ENCODE data around the gene CD2AP. TPM values are rescaled to one million over a fixed set of nuclear protein-coding genes. Genes with fewer than 3 reads are reported as not detected.

The CD2AP gene
- polyA plus RNA-seq, 1 experiment = 2.2 TPM

- no peak for DNase-seq (ENCODE audit: low read depth)
- CTCF ChIA-PET = no interaction called here
- Histone ChIP-seq H3K36me3 (ENCODE audit: control insufficient read depth, insufficient read depth, low read length) (no peaks in the 10 kb centered on the region), H3K4me3 (ENCODE audit: low read depth, low read length) (no peak overlapping the region), H3K27me3 (ENCODE audit: control insufficient read depth, insufficient read depth, low read length) (no peaks in the 10 kb centered on the region)
- TF ChIP-seq, protein P1, sequence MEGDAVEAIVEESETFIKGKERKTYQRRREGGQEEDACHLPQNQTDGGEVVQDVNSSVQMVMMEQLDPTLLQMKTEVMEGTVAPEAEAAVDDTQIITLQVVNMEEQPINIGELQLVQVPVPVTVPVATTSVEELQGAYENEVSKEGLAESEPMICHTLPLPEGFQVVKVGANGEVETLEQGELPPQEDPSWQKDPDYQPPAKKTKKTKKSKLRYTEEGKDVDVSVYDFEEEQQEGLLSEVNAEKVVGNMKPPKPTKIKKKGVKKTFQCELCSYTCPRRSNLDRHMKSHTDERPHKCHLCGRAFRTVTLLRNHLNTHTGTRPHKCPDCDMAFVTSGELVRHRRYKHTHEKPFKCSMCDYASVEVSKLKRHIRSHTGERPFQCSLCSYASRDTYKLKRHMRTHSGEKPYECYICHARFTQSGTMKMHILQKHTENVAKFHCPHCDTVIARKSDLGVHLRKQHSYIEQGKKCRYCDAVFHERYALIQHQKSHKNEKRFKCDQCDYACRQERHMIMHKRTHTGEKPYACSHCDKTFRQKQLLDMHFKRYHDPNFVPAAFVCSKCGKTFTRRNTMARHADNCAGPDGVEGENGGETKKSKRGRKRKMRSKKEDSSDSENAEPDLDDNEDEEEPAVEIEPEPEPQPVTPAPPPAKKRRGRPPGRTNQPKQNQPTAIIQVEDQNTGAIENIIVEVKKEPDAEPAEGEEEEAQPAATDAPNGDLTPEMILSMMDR (IDR thresholded peaks at IDR 0.05; ENCODE audit: insufficient read depth, low read depth, low read length) = no peak
- POLR2A ChIA-PET = no interaction called here
Measured at GRCh38 chr6:47567586-47567985, 90.0 kb downstream of the CD2AP start.

DNA sequence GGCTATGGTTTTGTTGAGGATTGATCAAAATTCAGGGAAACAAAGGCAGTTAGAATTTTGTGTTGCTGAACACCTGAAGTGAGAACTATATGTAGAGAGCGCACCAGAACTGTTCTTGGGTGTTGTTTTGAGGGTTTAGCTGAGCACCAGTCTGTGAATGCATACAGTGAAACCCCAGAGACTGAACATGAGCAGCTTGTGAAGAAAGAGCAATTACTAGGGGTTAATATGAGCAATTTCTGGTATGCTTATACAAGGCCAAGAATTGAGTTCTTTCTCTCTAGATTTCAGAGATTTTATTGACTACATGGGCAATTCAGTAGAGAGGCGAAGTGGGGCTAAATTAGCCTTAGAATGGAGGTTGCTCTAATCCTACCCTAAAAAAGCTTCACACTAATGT, 93.9 kb downstream of the CD2AP start:
- no peaks in the 10 kb centered on the region for H3K36me3 ChIP-seq (ENCODE audit: control insufficient read depth, insufficient read depth, low read length)
- H3K27me3 ChIP-seq (ENCODE audit: control insufficient read depth, insufficient read depth, low read length) = no peaks in the 10 kb centered on the region
- CTCF ChIA-PET = no interaction called here
- DNase-seq (ENCODE audit: low read depth) = no peak
- POLR2A ChIA-PET = no interaction called here
- no peak overlapping the region for H3K4me3 ChIP-seq (ENCODE audit: low read depth, low read length)
- TF ChIP-seq, protein P1 (IDR thresholded peaks at IDR 0.05; ENCODE audit: insufficient read depth, low read depth, low read length) = no peak

- TF ChIP-seq, protein P1 (IDR thresholded peaks at IDR 0.05; ENCODE audit: insufficient read depth, low read depth, low read length) = no peak
- Histone ChIP-seq H3K4me3 (ENCODE audit: low read depth, low read length) (no peak overlapping the region), H3K36me3 (ENCODE audit: control insufficient read depth, insufficient read depth, low read length) (no peaks in the 10 kb centered on the region), H3K27me3 (ENCODE audit: control insufficient read depth, insufficient read depth, low read length) (no peaks in the 10 kb centered on the region)
- CTCF ChIA-PET = no interaction called here
- POLR2A ChIA-PET = no interaction called here
- DNase-seq (ENCODE audit: low read depth) = no peak
Measured at GRCh38 chr6:47573109-47573508, 95.5 kb downstream of the CD2AP start.

- no peaks in the 10 kb centered on the region for H3K27me3 ChIP-seq (ENCODE audit: control insufficient read depth, insufficient read depth, low read length)
- no peaks in the 10 kb centered on the region for H3K36me3 ChIP-seq (ENCODE audit: control insufficient read depth, insufficient read depth, low read length)
- CTCF ChIA-PET = interaction anchor here (0.8 kb wide), 1 partner anchor 12 kb away, joined by 3 read pairs; no protein-coding TSS in a partner anchor
- no peak overlapping the region for H3K4me3 ChIP-seq (ENCODE audit: low read depth, low read length)
- TF ChIP-seq, protein P1 (IDR thresholded peaks at IDR 0.05; ENCODE audit: insufficient read depth, low read depth, low read length) = no peak
- no peak for DNase-seq (ENCODE audit: low read depth)
- POLR2A ChIA-PET = no interaction called here
Measured at GRCh38 chr6:47574789-47575188, 97.2 kb downstream of the CD2AP start.

DNA sequence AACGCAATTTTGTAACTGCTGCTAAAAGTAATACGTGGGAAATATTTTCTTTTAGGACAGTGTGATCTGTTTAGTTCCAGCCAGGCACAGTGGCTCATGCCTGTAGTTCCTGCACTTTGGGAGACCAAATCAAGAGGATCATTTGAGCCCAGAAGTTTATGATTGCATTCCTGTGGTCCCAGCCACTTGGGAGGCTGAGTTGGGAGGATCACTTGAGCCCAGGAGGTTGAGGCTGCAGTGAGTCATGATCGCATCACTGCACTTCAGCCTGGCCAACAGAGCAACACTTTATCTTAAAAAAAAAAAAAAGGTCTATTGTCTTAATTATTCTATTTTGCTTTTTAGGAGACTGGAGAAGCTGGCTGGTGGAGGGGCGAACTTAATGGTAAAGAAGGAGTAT, 101.5 kb downstream of the CD2AP start:
- POLR2A ChIA-PET = no interaction called here
- TF ChIP-seq, protein P1 (IDR thresholded peaks at IDR 0.05; ENCODE audit: insufficient read depth, low read depth, low read length) = no peak
- DNase-seq (ENCODE audit: low read depth) = no peak
- Histone ChIP-seq H3K27me3 (ENCODE audit: control insufficient read depth, insufficient read depth, low read length) (no peaks in the 10 kb centered on the region), H3K4me3 (ENCODE audit: low read depth, low read length) (no peak overlapping the region), H3K36me3 (ENCODE audit: control insufficient read depth, insufficient read depth, low read length) (no peaks in the 10 kb centered on the region)
- CTCF ChIA-PET = no interaction called here

Data from BJ (cell line).